ENCODE measurements around the gene ATP6V0D1.
"Not testable (repeated sequence)": the region's sequence is repeated elsewhere in the genome, so short reads cannot be mapped to it uniquely, and the experiment has no call there.

ATP6V0D1 gene

DNA sequence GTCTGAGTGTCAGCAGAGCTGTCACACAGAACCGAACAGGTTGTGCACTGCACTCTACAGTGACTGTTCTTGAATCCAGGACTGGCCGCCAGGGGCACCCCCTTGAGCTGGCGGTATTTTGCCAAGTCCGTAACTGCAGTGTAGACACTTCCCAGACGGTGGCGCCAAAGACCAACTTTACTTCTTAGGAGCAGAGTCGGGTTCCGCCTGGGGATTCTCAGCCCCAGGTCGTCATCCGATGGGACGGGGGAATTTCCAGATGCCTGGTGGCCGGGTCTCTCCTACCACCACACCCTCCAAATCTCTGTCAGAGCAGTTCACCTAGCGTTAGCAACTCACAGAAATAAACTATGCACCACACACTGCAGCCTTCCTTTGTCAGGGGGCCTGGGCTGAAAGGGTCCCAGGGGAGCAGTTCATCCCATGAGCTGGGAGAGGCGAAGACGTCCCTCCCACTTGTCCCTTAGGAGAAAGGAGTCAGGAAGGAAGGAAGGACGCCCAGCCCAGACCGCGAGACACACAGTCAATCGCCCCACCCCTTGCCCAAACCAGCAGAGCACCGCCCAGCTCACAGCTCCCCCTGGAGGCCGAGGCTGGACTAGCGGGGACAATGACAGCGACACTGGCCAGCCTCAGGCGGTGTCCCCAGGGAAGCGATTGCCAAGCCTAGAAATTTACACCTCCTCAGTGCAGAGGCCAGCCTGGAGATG lies 40.3 kb upstream of the ATP6V0D1 start:
- no peak overlapping the region for H3K27ac ChIP-seq
- H3K4me3 ChIP-seq, result peak overlapping the region; percentile 77
- no peaks in the 10 kb centered on the region for H3K36me3 ChIP-seq (ENCODE audit: insufficient read depth, low read length)
- no peak for TF ChIP-seq FOXP2 (optimal IDR thresholded peaks at IDR 0.05; ENCODE audit: control extremely low read depth, extremely low read length, insufficient read depth)
- TF ChIP-seq POLR2AphosphoS5 (IDR thresholded peaks at IDR 0.05; ENCODE audit: borderline replicate concordance, low read depth, low read length), result no peak
- no peak for TF ChIP-seq EZH2 (IDR thresholded peaks at IDR 0.05)
- no peaks in the 10 kb centered on the region for H3K9me3 ChIP-seq (ENCODE audit: low read depth, low read length)
- peak; percentile 47 for DNase-seq (ENCODE audit: low read depth, low spot score)
- H3K9ac ChIP-seq (ENCODE audit: insufficient read length), result no peak overlapping the region

- H3K9me3 ChIP-seq (ENCODE audit: low read depth, low read length), result no peaks in the 10 kb centered on the region
- no peak for TF ChIP-seq EZH2 (IDR thresholded peaks at IDR 0.05)
- H3K27ac ChIP-seq, result no peak overlapping the region
- no peak overlapping the region for H3K9ac ChIP-seq (ENCODE audit: insufficient read length)
- no peak for DNase-seq (ENCODE audit: low read depth, low spot score)
- H3K4me3 ChIP-seq, result no peak overlapping the region
- no peaks in the 10 kb centered on the region for H3K36me3 ChIP-seq (ENCODE audit: insufficient read depth, low read length)
Observed at GRCh38 chr16:67519242-67519641, 38.3 kb upstream of the ATP6V0D1 start.

GRCh38 chr16:67518676-67519075 lies 37.7 kb upstream of the ATP6V0D1 start:
- TF ChIP-seq FOXP2 (optimal IDR thresholded peaks at IDR 0.05; ENCODE audit: control extremely low read depth, extremely low read length, insufficient read depth) (no peak), EZH2 (IDR thresholded peaks at IDR 0.05) (no peak), POLR2AphosphoS5 (IDR thresholded peaks at IDR 0.05; ENCODE audit: borderline replicate concordance, low read depth, low read length) (no peak)
- no peaks in the 10 kb centered on the region for H3K36me3 ChIP-seq (ENCODE audit: insufficient read depth, low read length)
- no peak overlapping the region for H3K4me3 ChIP-seq
- no peaks in the 10 kb centered on the region for H3K9me3 ChIP-seq (ENCODE audit: low read depth, low read length)
- no peak for DNase-seq (ENCODE audit: low read depth, low spot score)
- H3K27ac ChIP-seq, result no peak overlapping the region
- H3K9ac ChIP-seq (ENCODE audit: insufficient read length), result no peak overlapping the region

- H3K9ac ChIP-seq (ENCODE audit: insufficient read length), result no peak overlapping the region
- no peak overlapping the region for H3K27ac ChIP-seq
- TF ChIP-seq EZH2 (IDR thresholded peaks at IDR 0.05), result no peak
- TF ChIP-seq POLR2AphosphoS5 (IDR thresholded peaks at IDR 0.05; ENCODE audit: borderline replicate concordance, low read depth, low read length), result no peak
- no peak for TF ChIP-seq FOXP2 (optimal IDR thresholded peaks at IDR 0.05; ENCODE audit: control extremely low read depth, extremely low read length, insufficient read depth)
- no peaks in the 10 kb centered on the region for H3K36me3 ChIP-seq (ENCODE audit: insufficient read depth, low read length)
- DNase-seq (ENCODE audit: low read depth, low spot score), result no peak
- no peak overlapping the region for H3K4me3 ChIP-seq
- H3K9me3 ChIP-seq (ENCODE audit: low read depth, low read length), result no peaks in the 10 kb centered on the region
Observed at GRCh38 chr16:67517661-67518423, 36.9 kb upstream of the ATP6V0D1 start.

DNA sequence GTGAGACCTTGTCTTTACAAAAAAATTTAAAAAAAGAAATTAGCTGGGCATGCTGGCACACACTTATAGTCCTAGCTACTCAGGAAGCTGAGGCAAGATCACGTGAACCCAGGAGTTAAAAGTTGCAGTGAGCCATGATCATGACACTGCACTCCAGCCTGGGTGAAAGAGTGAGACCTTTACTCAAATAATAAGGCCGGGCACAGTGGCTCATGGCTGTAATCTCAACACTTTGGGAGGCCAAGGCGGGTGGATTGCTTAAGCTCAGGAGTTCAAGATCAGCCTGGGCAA lies 36.1 kb upstream of the ATP6V0D1 start:
- Histone ChIP-seq H3K9ac (ENCODE audit: insufficient read length) (no peak overlapping the region), H3K27ac (no peak overlapping the region), H3K36me3 (ENCODE audit: insufficient read depth, low read length) (no peaks in the 10 kb centered on the region), H3K4me3 (no peak overlapping the region), H3K9me3 (ENCODE audit: low read depth, low read length) (no peaks in the 10 kb centered on the region)
- DNase-seq (ENCODE audit: low read depth, low spot score), result no peak
- no peak for TF ChIP-seq POLR2AphosphoS5 (IDR thresholded peaks at IDR 0.05; ENCODE audit: borderline replicate concordance, low read depth, low read length)
- no peak for TF ChIP-seq FOXP2 (optimal IDR thresholded peaks at IDR 0.05; ENCODE audit: control extremely low read depth, extremely low read length, insufficient read depth)
- TF ChIP-seq EZH2 (IDR thresholded peaks at IDR 0.05), result no peak

- H3K9ac ChIP-seq (ENCODE audit: insufficient read length), result no peak overlapping the region
- DNase-seq (ENCODE audit: low read depth, low spot score), result no peak
- no peak overlapping the region for H3K4me3 ChIP-seq
- no peaks in the 10 kb centered on the region for H3K36me3 ChIP-seq (ENCODE audit: insufficient read depth, low read length)
- no peaks in the 10 kb centered on the region for H3K9me3 ChIP-seq (ENCODE audit: low read depth, low read length)
- TF ChIP-seq FOXP2 (optimal IDR thresholded peaks at IDR 0.05; ENCODE audit: control extremely low read depth, extremely low read length, insufficient read depth) (no peak), POLR2AphosphoS5 (IDR thresholded peaks at IDR 0.05; ENCODE audit: borderline replicate concordance, low read depth, low read length) (no peak), EZH2 (IDR thresholded peaks at IDR 0.05) (no peak)
- no peak overlapping the region for H3K27ac ChIP-seq
Observed at GRCh38 chr16:67516296-67517154, 35.6 kb upstream of the ATP6V0D1 start.

GRCh38 chr16:67514382-67514828 lies 33.4 kb upstream of the ATP6V0D1 start:
- no peak overlapping the region for H3K27ac ChIP-seq

GRCh38 chr16:67513892-67514291 lies 32.9 kb upstream of the ATP6V0D1 start:
- not testable (repeated sequence) for H3K9me3 ChIP-seq (ENCODE audit: low read depth, low read length); DNase-seq (ENCODE audit: low read depth, low spot score); H3K9ac ChIP-seq (ENCODE audit: insufficient read length); H3K27ac ChIP-seq; H3K4me3 ChIP-seq; H3K36me3 ChIP-seq (ENCODE audit: insufficient read depth, low read length)

More at GRCh38 chr16:67514382-67514828, 33.4 kb upstream of the ATP6V0D1 start:
- H3K9me3 ChIP-seq (ENCODE audit: low read depth, low read length), result no peaks in the 10 kb centered on the region
- peak; percentile 32 for DNase-seq (ENCODE audit: low read depth, low spot score)
- TF ChIP-seq POLR2AphosphoS5 (IDR thresholded peaks at IDR 0.05; ENCODE audit: borderline replicate concordance, low read depth, low read length) (no peak), EZH2 (IDR thresholded peaks at IDR 0.05) (no peak), FOXP2 (optimal IDR thresholded peaks at IDR 0.05; ENCODE audit: control extremely low read depth, extremely low read length, insufficient read depth) (no peak)
- no peaks in the 10 kb centered on the region for H3K36me3 ChIP-seq (ENCODE audit: insufficient read depth, low read length)
- H3K4me3 ChIP-seq, result no peak overlapping the region
- H3K9ac ChIP-seq (ENCODE audit: insufficient read length), result no peak overlapping the region
